NCI-H526 treated with DMSO at 0.1 percent for 48 hours (cell line): ENCODE measurements around the gene FAM90A1.
"Not testable (repeated sequence)": the region's sequence is repeated elsewhere in the genome, so short reads cannot be mapped to it uniquely, and the experiment has no call there.

Source experiments
- DNase-seq: peaks from one replicate; lab custom pipeline; 2025; lab: John Stamatoyannopoulos, UW

FAM90A1 gene

DNA sequence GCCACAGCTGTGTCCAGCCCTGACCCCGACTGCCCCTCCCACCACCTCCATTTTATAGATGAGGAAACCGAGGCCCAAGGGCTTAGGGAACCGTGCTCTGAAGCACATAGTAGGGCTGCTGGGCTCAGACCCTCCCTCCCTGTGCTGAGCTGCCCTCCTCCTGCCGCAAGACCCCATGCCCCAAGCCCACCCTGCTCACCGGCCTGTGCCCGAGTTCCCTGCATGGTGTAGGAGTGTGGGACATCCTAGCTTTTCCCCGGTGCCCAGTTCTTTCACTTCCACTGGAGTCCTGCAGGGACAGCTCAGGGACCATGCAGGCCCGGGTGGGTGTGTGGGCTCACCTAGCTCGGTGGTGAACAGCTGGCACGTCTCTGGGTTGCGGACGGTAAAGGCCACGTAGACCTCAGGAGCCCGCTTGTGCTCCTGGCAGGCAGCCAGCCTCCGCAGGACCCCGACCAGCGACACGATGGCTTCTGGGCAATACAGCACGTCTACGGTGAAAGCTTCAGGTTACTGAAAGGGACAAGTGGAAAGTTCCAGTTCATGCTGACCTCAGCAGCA lies 6.6 kb upstream of the FAM90A1 start:
- DNase-seq, result not testable (repeated sequence)

DNA sequence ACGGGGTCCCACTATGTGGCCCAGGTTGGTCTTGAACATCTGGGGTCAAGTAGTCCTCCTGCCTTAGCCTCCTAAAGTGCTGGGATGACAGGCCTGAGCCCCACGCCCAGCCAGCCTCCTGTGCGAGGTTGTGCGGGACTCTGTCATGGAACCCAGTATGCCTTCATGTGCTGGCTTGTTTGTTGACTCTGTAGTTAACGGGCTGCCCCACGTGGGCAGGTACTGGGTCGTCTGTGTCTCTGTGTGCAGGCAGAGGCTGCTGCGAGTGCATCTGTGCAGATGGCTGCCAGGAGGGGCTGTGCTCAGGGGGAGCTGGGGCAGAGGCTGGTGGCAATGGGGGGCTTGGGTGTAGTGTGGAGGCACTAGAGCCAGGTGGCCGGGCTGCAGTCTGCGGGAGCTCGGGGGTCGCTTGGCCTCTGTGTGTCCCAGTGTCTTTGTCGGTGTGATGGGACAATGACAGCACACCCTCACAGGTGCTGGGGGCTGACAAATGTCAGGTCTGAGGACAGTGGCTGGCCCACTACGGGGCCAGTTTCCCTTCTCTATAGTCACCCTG lies 6.0 kb upstream of the FAM90A1 start:
- DNase-seq, result not testable (repeated sequence)

DNA sequence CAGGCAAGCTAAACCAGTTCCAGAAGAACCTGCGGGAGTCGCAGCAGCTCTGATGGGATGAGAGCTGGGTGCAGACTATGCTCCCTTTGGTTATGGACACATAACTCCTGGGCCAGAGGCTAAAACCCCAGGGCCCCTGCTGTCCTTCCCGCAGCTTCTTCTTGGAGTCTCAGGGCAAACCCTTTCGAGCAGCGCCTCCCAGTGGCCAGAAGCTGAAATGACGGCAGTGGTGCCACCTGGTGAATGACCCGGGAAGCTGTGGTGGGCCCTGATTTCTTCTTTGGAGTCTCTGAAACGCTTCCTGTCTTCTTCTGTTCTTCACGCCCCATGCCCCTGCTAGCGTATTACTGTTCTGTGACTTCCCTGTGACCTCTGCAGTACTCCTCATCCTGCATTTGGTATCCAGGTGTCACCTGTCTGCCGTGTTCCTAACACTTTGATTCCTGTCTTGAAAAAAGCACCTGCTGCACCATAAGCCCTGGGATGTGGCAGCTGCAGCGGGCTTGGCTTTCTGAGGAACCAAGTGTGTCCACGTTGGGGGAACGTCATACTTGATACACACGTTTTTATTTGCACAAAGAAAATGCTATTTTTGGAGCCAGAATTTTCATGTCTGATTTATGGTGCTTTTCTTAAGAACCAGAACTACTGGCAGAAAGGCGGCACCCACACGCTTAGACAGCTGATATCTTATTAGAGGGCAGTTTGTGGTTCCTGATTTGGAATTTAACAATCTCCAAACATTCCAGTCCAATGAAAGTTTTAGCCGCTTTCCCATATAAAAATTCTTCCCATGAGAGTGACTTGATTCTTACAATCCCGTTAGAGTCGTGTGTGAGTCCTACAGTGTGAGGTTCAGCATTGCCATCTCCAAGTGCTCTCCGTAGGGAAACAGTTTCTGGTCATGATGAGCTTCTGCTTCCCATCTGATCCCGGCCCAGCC lies 4.5 kb upstream of the FAM90A1 start:
- not testable (repeated sequence) for DNase-seq

DNA sequence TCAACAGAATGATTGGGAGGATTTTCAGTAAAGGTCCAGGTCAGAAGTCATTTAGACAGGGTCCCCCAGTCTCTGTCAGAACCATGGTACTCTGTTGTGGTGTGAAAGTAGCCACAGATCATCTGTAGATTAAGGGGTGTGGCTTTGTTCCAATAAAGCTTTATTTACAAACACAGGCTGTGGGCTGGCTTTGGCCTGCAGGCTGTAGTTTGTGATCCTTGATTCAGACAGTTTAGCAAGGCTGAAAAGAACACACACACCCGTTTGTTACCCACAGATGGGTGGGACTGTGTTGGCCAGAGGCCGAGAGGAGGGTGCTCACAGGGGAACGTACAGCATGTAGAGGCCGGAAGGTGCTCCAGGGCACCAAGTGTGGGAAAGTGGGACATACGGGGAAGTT lies 3.6 kb upstream of the FAM90A1 start:
- DNase-seq, result not testable (repeated sequence)

DNA sequence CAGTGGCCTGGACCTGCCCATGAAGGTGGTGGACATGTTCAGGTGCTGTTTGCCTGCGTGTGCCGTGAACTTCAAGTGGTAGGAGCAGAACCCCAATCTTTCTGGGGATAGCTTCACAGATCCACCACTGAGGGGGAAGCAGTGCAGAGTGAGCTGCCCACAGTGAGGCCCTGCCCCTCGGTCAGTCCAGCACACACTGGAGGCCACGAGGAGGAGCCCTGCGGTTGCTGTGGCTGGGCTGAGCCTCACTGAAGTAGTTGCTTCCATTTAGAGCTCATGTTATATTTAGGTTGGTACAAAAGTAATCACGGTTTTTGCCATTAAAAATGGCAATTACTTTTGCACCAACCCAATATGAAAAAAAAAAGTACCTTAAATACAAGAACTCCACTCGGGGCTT lies 2.1 kb upstream of the FAM90A1 start:
- DNase-seq, result not testable (repeated sequence)

DNA sequence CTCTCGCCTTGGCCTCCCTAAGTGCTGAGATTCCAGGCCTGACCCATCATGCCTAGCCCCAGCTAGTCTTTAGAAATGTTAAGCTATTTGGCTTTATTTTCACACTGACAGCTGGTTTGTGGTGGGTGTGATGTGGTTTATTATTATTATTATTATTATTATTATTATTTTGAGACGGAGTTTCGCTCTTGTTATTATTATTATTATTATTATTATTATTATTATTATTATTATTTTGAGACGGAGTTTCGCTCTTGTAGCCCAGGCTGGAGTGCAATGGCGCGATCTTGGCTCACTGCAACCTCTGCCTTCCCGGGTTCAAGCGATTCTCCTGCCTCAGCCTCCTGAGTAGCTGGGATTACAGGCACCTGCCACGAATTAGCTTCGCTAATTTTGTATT lies 1.2 kb upstream of the FAM90A1 start:
- DNase-seq, result not testable (repeated sequence)

DNA sequence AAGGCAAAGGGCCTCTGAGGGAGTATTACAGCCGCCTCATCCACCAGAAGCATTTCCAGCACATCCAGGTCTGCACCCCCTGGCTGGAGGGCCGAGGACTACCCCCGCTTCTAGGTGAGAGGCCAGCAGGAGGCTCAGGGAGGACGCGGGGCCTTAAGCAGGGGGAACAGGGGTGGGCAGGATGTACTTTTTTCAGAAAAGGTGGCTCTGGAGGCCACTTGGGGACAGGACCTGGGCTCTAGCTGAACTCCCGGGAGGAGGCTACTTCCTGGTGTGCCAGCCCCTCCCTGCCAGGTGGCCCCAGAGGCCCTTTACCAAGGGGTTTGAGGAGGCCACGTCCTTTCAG lies 287 bp upstream of the FAM90A1 start:
- DNase-seq, result not testable (repeated sequence)

DNA sequence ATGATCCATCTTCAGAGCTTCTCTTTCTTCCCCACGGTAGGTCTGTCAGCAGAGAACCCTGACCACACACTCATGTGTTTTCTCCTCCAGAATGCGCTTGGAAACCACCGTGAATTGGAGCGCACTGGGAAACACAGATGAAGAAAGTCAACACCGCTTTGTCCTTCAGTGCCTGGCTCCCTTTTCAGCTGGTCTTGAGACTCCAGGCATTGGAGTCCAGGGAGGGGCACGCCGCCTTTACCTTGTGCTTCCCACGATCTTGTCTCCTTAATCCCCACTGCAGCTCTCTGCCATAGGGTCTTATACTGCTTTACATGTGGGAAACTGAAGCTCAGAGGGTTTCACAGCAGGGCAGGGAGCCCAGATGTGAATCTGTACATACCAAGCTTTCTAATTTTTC lies 1.1 kb downstream of the FAM90A1 start:
- DNase-seq, result no peak

DNA sequence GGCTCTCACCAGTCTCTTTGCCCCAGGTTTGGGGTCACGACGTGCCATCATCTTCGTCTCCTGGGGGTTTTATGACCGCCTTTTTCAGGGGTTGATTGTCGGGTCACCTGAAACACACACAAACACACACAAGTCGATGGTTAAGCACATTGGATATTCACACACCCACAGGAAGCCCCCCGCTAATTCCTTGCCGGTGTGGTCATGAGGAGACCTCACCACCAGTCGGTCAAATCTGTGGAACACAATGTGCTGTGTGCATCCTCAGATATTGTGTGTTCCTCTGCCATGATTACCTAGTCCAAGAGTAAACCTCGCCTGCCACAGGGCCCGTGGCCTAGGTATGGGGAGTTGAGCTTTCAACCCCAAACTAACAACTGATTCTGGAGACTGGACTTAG lies 2.6 kb downstream of the FAM90A1 start:
- not testable (repeated sequence) for DNase-seq

DNA sequence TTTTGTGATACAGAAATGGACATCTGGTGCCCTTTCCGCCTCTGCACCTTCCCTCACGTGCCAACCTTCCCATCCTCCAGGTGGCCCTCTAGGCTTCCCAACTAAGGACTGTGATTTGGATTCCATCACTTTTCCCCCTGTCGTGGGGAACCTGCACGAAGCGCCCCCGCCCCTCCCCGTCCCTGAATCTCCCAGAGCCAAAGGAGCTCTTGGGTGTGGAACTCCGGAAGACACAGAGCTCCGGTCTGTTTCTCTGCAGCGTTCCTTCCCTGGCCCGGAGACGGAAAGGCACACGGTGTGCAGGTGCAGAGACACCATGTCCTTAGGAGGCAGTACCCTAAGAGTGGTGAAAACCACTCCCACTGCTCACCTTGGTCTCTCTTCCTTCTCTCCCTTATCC lies 3.8 kb downstream of the FAM90A1 start:
- not testable (repeated sequence) for DNase-seq

DNA sequence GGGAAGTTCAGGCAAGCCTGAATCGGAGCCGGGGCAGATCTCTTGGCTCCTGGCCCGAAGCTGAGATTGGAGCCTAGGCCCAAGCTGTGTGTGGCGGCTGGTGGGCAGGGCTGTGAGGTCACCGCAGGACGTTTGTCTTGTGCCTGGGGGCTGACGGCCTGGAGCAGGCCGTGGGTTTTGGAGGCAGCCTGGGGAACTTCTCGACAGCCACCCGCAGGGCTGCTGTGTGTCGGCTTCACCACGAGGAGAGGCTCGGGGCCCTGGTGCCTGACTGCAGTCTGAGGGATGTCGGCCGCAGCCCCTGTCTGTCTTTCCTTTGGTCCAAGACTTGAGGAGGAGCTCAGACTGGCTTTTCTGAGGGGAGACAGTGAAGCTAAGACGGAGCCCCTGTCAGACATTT lies 5.1 kb downstream of the FAM90A1 start:
- DNase-seq, result not testable (repeated sequence)

DNA sequence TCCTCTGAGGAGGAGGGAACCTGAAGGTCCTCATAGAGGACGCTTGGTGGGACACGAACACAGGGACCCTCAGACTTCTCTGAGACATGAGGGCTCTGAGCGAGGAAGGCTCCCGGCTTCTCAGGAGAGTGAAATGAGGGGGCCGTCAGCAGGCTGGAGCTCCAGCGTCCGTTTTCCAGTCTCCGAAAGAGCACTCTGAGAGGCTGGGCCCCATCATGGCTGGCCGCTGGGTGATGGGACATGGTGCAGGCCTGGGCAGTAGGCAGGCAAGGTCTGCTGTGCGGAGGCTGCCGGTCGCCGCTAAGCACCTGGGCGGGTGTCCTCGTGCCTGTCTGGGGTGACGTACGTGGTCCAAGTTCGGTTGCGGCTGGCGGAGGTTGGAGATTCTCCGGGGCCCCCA lies 5.6 kb downstream of the FAM90A1 start:
- DNase-seq, result not testable (repeated sequence)

DNA sequence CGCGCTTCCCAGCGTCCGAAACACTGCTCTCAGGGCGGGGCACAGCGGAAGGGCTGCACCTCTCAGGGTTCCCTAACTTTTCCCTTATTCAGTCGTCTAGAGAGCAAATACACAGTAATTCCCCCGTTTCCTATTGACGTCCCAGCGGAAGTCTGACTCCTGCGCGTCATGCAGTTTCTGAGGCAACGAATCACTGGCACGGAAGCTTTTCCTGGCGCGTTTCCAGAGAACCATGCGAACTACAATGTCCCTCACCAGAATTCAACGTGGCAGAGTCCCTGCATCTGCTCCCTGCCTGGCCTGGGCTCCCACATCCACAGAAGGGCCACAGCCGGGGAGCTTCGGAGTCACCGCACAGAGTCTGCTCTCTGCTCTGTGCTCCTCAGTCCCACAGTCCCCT lies 6.0 kb downstream of the FAM90A1 start:
- DNase-seq, result not testable (repeated sequence)

DNA sequence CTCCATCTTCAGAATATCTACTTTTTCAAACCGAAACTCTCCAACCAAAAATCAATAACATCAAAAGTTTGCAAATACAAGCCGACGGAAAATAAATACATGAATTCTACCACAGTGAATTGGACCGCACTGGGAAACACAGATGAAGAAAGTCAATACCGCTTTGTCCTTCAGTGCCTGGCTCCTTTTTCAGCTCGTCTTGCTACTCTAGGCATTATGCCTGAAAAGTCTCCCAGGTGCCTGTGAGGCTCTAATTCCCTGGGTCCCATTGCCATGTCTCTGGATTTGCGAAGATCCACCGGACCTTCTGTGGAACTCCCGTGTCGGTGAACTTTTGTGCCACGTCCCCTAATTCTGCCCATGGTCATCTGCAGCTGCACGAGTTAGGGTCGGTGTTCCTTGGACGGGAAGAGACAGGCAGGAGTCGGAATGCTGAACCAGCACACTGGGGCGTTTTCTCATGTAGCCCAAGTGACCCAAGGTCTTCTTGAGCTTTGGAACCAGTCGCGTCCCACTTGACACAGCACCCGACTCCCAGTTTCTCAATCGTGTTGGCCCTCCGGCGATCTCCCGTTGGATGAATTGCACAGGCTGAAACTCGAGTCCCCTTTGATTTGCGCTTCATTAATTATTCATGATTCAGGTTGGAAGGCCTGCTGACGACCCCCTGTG lies 8.6 kb downstream of the FAM90A1 start:
- DNase-seq, result not testable (repeated sequence)

DNA sequence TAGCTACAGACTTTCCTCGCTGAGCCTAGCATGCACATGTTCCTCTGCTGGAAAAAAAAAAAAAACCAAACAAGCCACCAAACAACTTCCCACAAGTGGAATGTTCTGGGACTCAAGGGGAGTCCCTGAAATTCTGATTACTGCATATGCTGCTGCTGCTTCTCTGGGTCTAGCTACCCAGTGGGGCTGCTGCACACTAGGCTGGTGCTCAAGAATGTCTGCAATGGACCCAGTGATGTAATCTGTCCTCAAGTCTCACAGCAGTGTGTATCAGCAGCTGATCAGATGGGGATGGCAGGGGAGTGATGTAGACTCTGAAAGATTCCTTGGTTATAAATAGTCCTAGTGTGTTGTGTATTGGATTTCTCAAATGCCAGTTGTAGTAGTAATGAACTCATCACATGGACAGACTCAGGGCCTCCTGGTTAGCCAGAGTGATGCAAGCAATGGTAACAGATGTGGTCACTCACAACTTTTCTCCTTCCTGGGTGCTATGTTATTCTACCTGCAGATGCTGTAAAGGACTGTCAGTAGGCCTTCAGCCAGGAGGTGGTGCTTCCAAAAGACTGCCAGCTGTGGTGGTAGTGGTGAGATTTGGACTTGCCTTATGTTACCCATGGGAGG lies 29.6 kb downstream of the FAM90A1 start:
- not testable (repeated sequence) for DNase-seq

DNA sequence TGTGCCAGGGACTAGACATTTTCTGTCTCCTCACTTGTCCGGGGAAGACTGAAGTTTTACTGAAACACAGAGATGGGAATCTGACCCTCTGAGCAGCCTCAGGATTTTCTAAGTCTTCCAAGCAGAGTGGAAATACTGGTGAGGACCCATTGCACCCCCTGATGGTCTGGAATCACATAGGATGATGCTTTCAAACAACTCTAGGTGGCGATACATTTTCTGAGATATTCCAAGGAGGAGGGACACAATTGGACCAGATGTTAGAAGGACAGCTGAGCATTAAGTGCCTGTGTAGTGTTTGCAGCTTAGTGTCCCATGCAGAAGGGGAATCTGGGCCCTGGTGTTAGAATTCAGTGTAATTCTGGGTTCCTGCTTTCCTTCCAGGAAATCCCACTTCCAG lies 39.3 kb downstream of the FAM90A1 start:
- DNase-seq, result not testable (repeated sequence)

DNA sequence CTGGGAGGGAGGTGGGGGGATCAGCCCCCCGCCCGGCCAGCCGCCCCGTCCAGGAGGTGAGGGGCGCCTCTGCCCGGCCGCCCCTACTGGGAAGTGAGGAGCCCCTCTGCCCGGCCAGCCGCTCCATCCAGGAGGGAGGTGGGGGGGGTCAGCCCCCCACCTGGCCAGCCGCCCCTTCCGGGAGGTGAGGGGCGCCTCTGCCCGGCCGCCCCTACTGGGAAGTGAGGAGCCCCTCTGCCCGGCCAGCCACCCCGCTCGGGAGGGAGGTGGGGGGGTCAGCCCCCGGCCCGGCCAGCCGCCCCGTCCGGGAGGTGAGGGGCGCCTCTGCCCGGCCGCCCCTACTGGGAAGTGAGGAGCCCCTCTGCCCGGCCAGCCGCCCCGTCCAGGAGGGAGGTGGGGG lies 43.2 kb downstream of the FAM90A1 start:
- DNase-seq, result not testable (repeated sequence)

DNA sequence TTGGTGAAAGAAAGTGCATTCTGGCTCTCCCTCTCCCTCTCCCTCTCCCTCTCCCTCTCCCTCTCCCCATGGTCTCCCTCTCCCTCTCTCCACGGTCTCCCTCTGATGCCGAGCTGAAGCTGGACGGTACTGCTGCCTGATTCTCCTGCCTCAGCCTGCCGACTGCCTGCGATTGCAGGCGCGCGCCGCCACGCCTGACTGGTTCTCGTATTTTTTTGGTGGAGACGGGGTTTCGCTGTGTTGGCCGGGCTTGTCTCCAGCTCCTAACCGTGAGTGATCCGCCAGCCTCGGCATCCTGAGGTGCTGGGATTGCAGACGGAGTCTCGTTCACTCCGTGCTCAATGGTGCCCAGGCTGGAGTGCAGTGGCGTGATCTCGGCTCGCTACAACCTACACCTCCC lies 44.1 kb downstream of the FAM90A1 start:
- not testable (repeated sequence) for DNase-seq

DNA sequence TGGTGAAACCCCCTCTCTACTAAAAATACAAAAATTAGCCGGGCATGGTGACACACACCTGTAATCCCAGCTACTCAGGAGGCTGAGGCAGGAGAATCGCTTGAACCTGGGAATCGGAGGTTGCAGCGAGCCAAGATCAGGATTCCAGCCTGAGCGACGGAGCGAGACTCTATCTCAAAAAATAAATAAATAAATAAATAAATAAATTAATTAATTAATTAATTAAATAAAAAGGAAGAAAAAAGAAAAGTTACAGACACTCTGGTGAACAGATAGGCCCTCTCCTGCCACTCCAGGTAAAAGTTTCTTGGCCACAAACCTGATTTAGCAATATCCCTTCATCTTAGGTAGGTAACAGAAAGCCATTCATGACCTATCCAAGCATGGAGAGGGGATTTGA lies 44.5 kb downstream of the FAM90A1 start:
- DNase-seq, result not testable (repeated sequence)

DNA sequence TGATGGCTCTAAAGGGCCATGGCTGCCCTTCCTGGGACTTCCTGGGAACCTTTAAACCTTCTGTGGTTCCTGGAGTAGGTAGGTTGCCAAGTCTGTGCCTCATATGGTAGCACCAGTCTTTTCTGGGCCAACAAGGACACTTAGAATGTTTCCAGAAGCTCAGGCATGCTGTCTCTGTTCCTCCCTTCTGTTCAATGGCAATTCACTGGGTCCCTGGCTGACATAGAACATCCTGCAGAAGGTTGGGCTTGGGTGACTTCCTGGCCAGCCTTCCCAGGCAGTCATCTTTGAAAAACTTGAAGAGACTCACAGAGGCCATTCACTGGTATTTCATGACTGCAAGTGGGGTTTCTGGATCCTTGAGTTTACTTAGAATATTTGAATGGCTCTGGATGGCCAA lies 46.1 kb downstream of the FAM90A1 start:
- DNase-seq, result not testable (repeated sequence)

DNA sequence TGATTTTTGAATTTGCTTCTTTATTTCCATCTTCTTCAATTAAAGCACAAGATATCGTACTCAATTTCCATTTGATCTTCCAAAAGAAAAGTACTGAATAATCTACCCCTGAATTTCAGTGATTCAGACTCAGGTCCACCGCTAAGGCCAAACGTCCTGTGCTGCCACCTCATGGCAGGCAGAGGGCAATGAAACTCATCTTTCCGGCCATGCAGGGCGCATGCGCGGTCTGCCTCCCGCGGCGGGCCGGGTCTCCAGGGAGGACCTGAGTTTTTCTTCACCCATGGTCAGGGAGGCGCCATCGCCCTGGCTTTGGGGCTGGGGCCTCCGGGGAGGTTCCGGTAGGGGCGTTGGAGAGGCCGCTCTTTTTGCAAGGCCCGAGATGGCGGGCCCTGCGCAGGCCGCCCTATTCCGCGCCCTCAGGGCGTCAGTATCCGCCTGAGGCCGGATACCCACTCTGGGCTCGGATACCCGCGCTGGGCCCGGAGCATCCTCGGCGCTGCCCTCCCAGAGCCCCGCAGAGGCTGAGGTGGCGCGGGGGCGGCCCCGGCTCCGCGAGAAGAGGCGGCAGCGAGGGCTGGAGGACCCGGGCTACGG lies 47.3 kb downstream of the FAM90A1 start:
- peak; percentile 65 for DNase-seq

DNA sequence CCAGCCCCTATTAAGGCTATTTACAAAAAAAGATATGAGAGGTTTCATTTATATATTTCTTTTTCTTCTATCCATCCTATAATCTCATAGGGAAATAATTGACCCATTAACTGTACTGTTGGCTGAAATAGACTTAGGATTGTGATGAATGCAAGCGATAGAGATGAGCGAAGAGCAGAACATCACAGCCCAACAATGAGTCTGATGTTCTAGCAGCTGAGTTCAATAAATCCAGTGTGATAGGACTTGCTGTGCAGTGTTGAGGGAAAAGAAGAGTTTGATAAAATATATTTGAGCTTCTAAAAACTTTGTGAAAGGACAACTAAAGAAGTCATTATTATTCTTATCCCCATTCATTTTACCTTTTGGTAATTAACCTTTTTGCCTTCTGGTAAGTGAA lies 54.5 kb downstream of the FAM90A1 start:
- not testable (repeated sequence) for DNase-seq
